ENCODE data around the gene SLC7A6OS. TPM values are rescaled to one million over a fixed set of nuclear protein-coding genes. Genes with fewer than 3 reads are reported as not detected.

SLC7A6OS gene
- total RNA-seq, 2 experiments from 2014 or later = 28.6 to 33.4 TPM

- Histone ChIP-seq H3K27ac (ENCODE audit: low read depth, low read length, poor library complexity, severe bottlenecking) (peak overlapping the region; percentile 97), H3K4me3 (ENCODE audit: low read depth, low read length, poor library complexity, severe bottlenecking) (peak overlapping the region; percentile 58), H3K36me3 (ENCODE audit: insufficient read depth, low read length) (peaks cover 63% of the 10 kb centered on the region), H2AFZ (ENCODE audit: low read length) (no peak overlapping the region), H3K9me3 (ENCODE audit: low read length) (no peaks in the 10 kb centered on the region), H3K79me2 (ENCODE audit: insufficient read depth, low read depth, low read length) (peaks cover 60% of the 10 kb centered on the region), H4K20me1 (ENCODE audit: insufficient read depth, low read length) (no peaks in the 10 kb centered on the region), H3K4me1 (ENCODE audit: insufficient read depth, low read length, poor library complexity, severe bottlenecking) (peaks cover 93% of the 10 kb centered on the region), H3K9me2 (ENCODE audit: insufficient read depth, low read length) (no peaks in the 10 kb centered on the region), H3K4me2 (ENCODE audit: low read length) (peak overlapping the region; percentile 91)
- peak; percentile 57 for DNase-seq (ENCODE audit: low spot score)
- TF ChIP-seq CTCF (conservative IDR thresholded peaks at IDR 0.05; ENCODE audit: low read length) (no peak), EZH2phosphoT487 (IDR thresholded peaks at IDR 0.05; ENCODE audit: borderline replicate concordance, low read depth, low read length) (no peak)
- no TSS peak for BruUV-seq (replicated peaks)
- ChIA-PET POLR2A (interaction anchor here (0.8 to 2.2 kb wide), 10 partner anchors 9 to 31 kb away, joined by 3 to 13 read pairs (median 5); partner anchors contain the start of genes PRMT7, SLC7A6 and SLC7A6OS), CTCF (ENCODE audit: unreplicated experiment) (interaction anchor here (0.6 to 2.1 kb wide), 5 partner anchors 11 to 209 kb away, joined by 3 to 10 read pairs (median 5); partner anchors contain the start of gene SLC7A6)
- intact Hi-C loops (cut with micrococcal nuclease; ENCODE audit: unreplicated experiment) = no loop called here
Observed at GRCh38 chr16:68283346-68283745, 27.4 kb downstream of the SLC7A6OS start.

- peaks cover 80% of the 10 kb centered on the region for H3K4me1 ChIP-seq (ENCODE audit: insufficient read depth, low read length, poor library complexity, severe bottlenecking)
- H3K4me3 ChIP-seq (ENCODE audit: low read depth, low read length, poor library complexity, severe bottlenecking) = no peak overlapping the region
- POLR2A ChIA-PET = no interaction called here
- H3K4me2 ChIP-seq (ENCODE audit: low read length) = peak overlapping the region; percentile 91
- CTCF ChIA-PET (ENCODE audit: unreplicated experiment) = interaction anchor here (1.8 kb wide), 1 partner anchor 9 kb away, joined by 6 read pairs; no protein-coding TSS in a partner anchor
- peaks cover 51% of the 10 kb centered on the region for H3K79me2 ChIP-seq (ENCODE audit: insufficient read depth, low read depth, low read length)
- TF ChIP-seq EZH2phosphoT487 (IDR thresholded peaks at IDR 0.05; ENCODE audit: borderline replicate concordance, low read depth, low read length) (no peak), CTCF (conservative IDR thresholded peaks at IDR 0.05; ENCODE audit: low read length) (no peak)
- H3K36me3 ChIP-seq (ENCODE audit: insufficient read depth, low read length) = peaks cover 50% of the 10 kb centered on the region
- BruUV-seq (replicated peaks) = no TSS peak
- intact Hi-C loops (cut with micrococcal nuclease; ENCODE audit: unreplicated experiment) = no loop called here
- H3K27ac ChIP-seq (ENCODE audit: low read depth, low read length, poor library complexity, severe bottlenecking) = peak overlapping the region; percentile 97
- H2AFZ ChIP-seq (ENCODE audit: low read length) = no peak overlapping the region
- H3K9me3 ChIP-seq (ENCODE audit: low read length) = no peaks in the 10 kb centered on the region
- no peak for DNase-seq (ENCODE audit: low spot score)
- no peaks in the 10 kb centered on the region for H4K20me1 ChIP-seq (ENCODE audit: insufficient read depth, low read length)
- H3K9me2 ChIP-seq (ENCODE audit: insufficient read depth, low read length) = no peaks in the 10 kb centered on the region
Observed at GRCh38 chr16:68282064-68282452, 28.7 kb downstream of the SLC7A6OS start.

GRCh38 chr16:68281368-68282063, 29.2 kb downstream of the SLC7A6OS start:
- Histone ChIP-seq H3K27ac (ENCODE audit: low read depth, low read length, poor library complexity, severe bottlenecking) (peak overlapping the region; percentile 97), H3K4me3 (ENCODE audit: low read depth, low read length, poor library complexity, severe bottlenecking) (peak overlapping the region; percentile 44)

More at GRCh38 chr16:68281368-68282063, 29.2 kb downstream of the SLC7A6OS start:
- peaks cover 48% of the 10 kb centered on the region for H3K36me3 ChIP-seq (ENCODE audit: insufficient read depth, low read length)
- H2AFZ ChIP-seq (ENCODE audit: low read length) = no peak overlapping the region
- POLR2A ChIA-PET = interaction anchor here (1.0 to 1.9 kb wide), 2 partner anchors 8 to 9 kb away, joined by 3 to 6 read pairs; no protein-coding TSS in a partner anchor
- no TSS peak for BruUV-seq (replicated peaks)
- no peaks in the 10 kb centered on the region for H3K9me3 ChIP-seq (ENCODE audit: low read length)
- H3K79me2 ChIP-seq (ENCODE audit: insufficient read depth, low read depth, low read length) = peaks cover 48% of the 10 kb centered on the region
- peaks cover 75% of the 10 kb centered on the region for H3K4me1 ChIP-seq (ENCODE audit: insufficient read depth, low read length, poor library complexity, severe bottlenecking)
- peak overlapping the region; percentile 91 for H3K4me2 ChIP-seq (ENCODE audit: low read length)
- H3K9me2 ChIP-seq (ENCODE audit: insufficient read depth, low read length) = no peaks in the 10 kb centered on the region
- CTCF ChIA-PET (ENCODE audit: unreplicated experiment) = no interaction called here
- no peaks in the 10 kb centered on the region for H4K20me1 ChIP-seq (ENCODE audit: insufficient read depth, low read length)
- no peak for DNase-seq (ENCODE audit: low spot score)
- TF ChIP-seq CTCF (conservative IDR thresholded peaks at IDR 0.05; ENCODE audit: low read length) (no peak), EZH2phosphoT487 (IDR thresholded peaks at IDR 0.05; ENCODE audit: borderline replicate concordance, low read depth, low read length) (no peak)
- intact Hi-C loops (cut with micrococcal nuclease; ENCODE audit: unreplicated experiment) = no loop called here

Measured in OCI-LY7 (cell line).